ENCODE data around the gene CCKAR. TPM values are rescaled to one million over a fixed set of nuclear protein-coding genes. Genes with fewer than 3 reads are reported as not detected.

CCKAR gene
- total RNA-seq, 1 donor from 2014 or later: 13.7 TPM

DNA sequence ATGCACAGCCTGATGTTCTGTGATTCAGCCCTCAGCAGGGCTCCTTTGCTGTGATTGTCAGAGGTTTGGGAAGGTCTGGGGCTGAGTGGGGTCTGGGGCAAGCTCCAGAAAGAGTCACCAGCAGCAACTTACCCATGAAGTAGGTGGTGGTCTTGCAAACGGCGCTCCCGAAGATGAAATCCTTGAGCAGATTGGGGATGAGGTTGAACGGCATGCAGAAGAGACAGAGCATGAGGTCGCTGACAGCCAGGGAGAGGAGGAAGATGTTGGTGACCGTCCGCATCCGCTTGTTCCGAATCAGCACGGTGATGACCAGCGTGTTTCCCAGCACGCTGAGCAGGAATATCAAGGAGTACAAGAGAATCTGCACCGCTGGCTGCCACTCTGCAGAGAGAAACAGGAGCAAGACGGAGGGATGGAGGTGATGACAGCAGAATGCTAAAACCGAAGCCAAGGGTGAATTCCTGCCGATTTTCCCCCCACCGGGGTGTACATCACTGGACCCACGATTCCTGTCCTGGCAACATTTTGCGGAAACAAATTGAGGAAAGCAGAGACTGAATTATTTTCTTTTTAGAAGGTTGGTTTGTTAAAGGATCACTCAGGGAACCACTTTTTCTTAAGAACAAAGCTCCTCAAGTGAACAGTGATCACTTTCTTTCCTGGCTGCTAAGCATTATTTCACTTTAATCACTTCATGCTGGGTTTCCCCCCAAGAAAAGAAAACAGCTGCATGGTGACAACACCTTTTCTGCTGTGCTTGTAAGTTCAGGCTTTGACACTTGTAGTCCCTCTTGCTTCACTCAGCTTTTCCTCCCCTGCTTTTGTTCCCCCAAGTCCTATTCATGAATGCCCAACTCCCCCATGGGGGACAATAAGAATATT, 941 bp downstream of the CCKAR start:
- peaks cover 24% of the 10 kb centered on the region for H3K4me1 Mint-ChIP-seq (ENCODE audit: unreplicated experiment)

GRCh38 chr4:26485684-26486083, 4.6 kb downstream of the CCKAR start:
- Mint-ChIP-seq H3K4me1 (ENCODE audit: unreplicated experiment) (peaks cover 38% of the 10 kb centered on the region), H3K4me3 (no peak overlapping the region), H3K9me3 (no peaks in the 10 kb centered on the region), H3K36me3 (no peaks in the 10 kb centered on the region), H3K27me3 (peaks cover 18% of the 10 kb centered on the region), H3K27ac (no peak overlapping the region)
- TF ChIP-seq CTCF (conservative IDR thresholded peaks at IDR 0.05): no peak
- DNase-seq (ENCODE audit: extremely low spot score, unreplicated experiment): no peak

More for the DNA sequence above, 941 bp downstream of the CCKAR start:
- no peak for TF ChIP-seq CTCF (conservative IDR thresholded peaks at IDR 0.05)
- Mint-ChIP-seq H3K9me3 (no peaks in the 10 kb centered on the region), H3K4me3 (peak overlapping the region; percentile 58), H3K36me3 (no peaks in the 10 kb centered on the region), H3K27me3 (peaks cover 31% of the 10 kb centered on the region), H3K27ac (no peak overlapping the region)
- DNase-seq (ENCODE audit: extremely low spot score, unreplicated experiment): peak; percentile 56

DNA sequence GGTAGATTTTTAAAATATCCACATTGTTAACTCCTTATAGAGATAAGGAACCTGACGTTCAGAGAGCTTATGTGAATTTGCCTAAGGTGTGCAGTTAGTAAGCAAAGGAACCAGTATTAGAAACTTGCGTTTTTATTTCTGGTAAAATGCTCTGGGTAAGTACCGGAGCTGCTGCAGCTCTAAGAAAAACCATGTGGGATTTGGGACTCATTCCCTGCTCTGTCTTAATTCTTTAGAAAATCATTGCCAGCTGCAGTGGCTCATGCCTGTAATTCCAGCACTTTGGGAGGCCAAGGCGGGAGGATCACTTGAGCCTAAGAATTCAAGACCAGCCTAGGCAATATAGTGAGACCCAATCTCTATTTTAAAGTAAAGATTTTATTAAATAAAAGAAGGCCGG, 5.8 kb downstream of the CCKAR start:
- no peak for TF ChIP-seq CTCF (conservative IDR thresholded peaks at IDR 0.05)
- Mint-ChIP-seq H3K4me3 (no peak overlapping the region), H3K27ac (no peak overlapping the region), H3K36me3 (no peaks in the 10 kb centered on the region), H3K9me3 (no peaks in the 10 kb centered on the region), H3K4me1 (ENCODE audit: unreplicated experiment) (peaks cover 27% of the 10 kb centered on the region), H3K27me3 (peaks cover 10% of the 10 kb centered on the region)
- no peak for DNase-seq (ENCODE audit: extremely low spot score, unreplicated experiment)

GRCh38 chr4:26484032-26484515, 6.2 kb downstream of the CCKAR start:
- Mint-ChIP-seq H3K4me3 (no peak overlapping the region), H3K36me3 (no peaks in the 10 kb centered on the region), H3K27me3 (peaks cover 6% of the 10 kb centered on the region), H3K9me3 (no peaks in the 10 kb centered on the region), H3K27ac (peak overlapping the region; percentile 13), H3K4me1 (ENCODE audit: unreplicated experiment) (peaks cover 23% of the 10 kb centered on the region)
- no peak for DNase-seq (ENCODE audit: extremely low spot score, unreplicated experiment)
- TF ChIP-seq CTCF (conservative IDR thresholded peaks at IDR 0.05): no peak

GRCh38 chr4:26482508-26483462, 7.5 kb downstream of the CCKAR start:
- TF ChIP-seq CTCF (conservative IDR thresholded peaks at IDR 0.05): no peak
- H3K4me3 Mint-ChIP-seq: no peak overlapping the region
- H3K36me3 Mint-ChIP-seq: no peaks in the 10 kb centered on the region
- H3K4me1 Mint-ChIP-seq (ENCODE audit: unreplicated experiment): peaks cover 19% of the 10 kb centered on the region
- DNase-seq (ENCODE audit: extremely low spot score, unreplicated experiment): no peak
- H3K9me3 Mint-ChIP-seq: no peaks in the 10 kb centered on the region
- H3K27ac Mint-ChIP-seq: no peak overlapping the region
- H3K27me3 Mint-ChIP-seq: no peaks in the 10 kb centered on the region
